SK-N-SH (cell line): ENCODE measurements around the gene SRXN1. TPM values are rescaled to one million over a fixed set of nuclear protein-coding genes. Genes with fewer than 3 reads are reported as not detected.

Source experiments
- CTCF ChIA-PET: fragments of 300-600, 350-600 bp; formaldehyde crosslinking; extraction: SDS; loops from one replicate; lab custom pipeline; 2021; lab: Yijun Ruan, JAX
- POLR2A ChIA-PET: fragments of 350-600 bp; sonication (Branson Sonifier 250); formaldehyde crosslinking; extraction: SDS; loops from one replicate; lab custom pipeline; 2020; ENCODE audit warnings: antibody characterized with exemption, inconsistent platforms; lab: Yijun Ruan, JAX
- DNase-seq: peaks from one replicate; pipeline ENCODE4 v3.0.0; 2012
- H2AFZ ChIP-seq: fragments of 200-600 bp; sonication (generic); 2 replicates; pipeline ENCODE4 v1.8.1; 2016; ENCODE audit warnings: antibody characterized with exemption, mild to moderate bottlenecking, low read depth
- H3F3A ChIP-seq: fragments of 200-600 bp; sonication (generic); replicated peaks from 2 replicates; pipeline ENCODE3; 2016; ENCODE audit warnings: antibody characterized with exemption, mild to moderate bottlenecking; ENCODE audit not compliant: insufficient read depth
- H3K27ac ChIP-seq, 2 experiments: fragments of 200-500 bp in 1 of 2; fragments of 200-600 bp in 1 of 2; sonication (Bioruptor generic) in 1 of 2; sonication (generic), shearing (Covaris generic) in 1 of 2; 2 replicates each; pipeline versions ENCODE4 v1.5.1 to v1.6.1; 2014 to 2016; ENCODE audit warnings: low read depth in 2 of 2, inconsistent platforms in 1 of 2, low read length in 1 of 2, mild to moderate bottlenecking in 1 of 2, mixed read lengths in 1 of 2
- H3K27me3 ChIP-seq: fragments of 200-600 bp; sonication (generic), shearing (Covaris generic); 2 replicates; pipeline ENCODE4 v1.6.1; 2016; ENCODE audit warnings: mixed run types; ENCODE audit not compliant: insufficient read depth
- H3K36me3 ChIP-seq, 2 experiments: fragments of 200-500 bp in 1 of 2; fragments of 200-600 bp in 1 of 2; sonication (Bioruptor generic) in 1 of 2; sonication (generic) in 1 of 2; replicated peaks in 1 of 2; 2 replicates each; pipeline versions ENCODE3 to v1.5.1; 2014 to 2016; ENCODE audit warnings: low read length in 1 of 2, mild to moderate bottlenecking in 1 of 2; ENCODE audit not compliant: insufficient read depth in 2 of 2, control insufficient read depth in 1 of 2
- H3K4me1 ChIP-seq, 2 experiments: fragments of 200-500 bp in 1 of 2; fragments of 200-600 bp in 1 of 2; sonication (Bioruptor generic) in 1 of 2; sonication (generic), shearing (Covaris generic) in 1 of 2; 2 replicates each; pipeline versions ENCODE4 v1.5.1 to v1.6.1; 2014 to 2016; ENCODE audit warnings: low read depth in 1 of 2, low read length in 1 of 2, mixed run types in 1 of 2; ENCODE audit not compliant: insufficient read depth in 2 of 2, control insufficient read depth in 1 of 2
- H3K4me2 ChIP-seq: fragments of 200-600 bp; sonication (generic), shearing (Covaris generic); 2 replicates; pipeline ENCODE4 v1.6.1; 2017; ENCODE audit warnings: mixed run types
- H3K4me3 ChIP-seq, 2 experiments: fragments of 200-500 bp in 1 of 2; fragments of 200-600 bp in 1 of 2; sonication (Bioruptor generic) in 1 of 2; sonication (generic), shearing (Covaris generic) in 1 of 2; 2 replicates each; pipeline versions ENCODE4 v1.5.1 to v1.8.1; 2014 to 2016; ENCODE audit warnings: low read depth in 2 of 2, inconsistent platforms in 1 of 2, low read length in 1 of 2, mild to moderate bottlenecking in 1 of 2, mixed read lengths in 1 of 2, moderate library complexity in 1 of 2
- H3K79me2 ChIP-seq: fragments of 200-600 bp; sonication (generic); 2 replicates; pipeline ENCODE4 v1.8.1; 2017; ENCODE audit warnings: mild to moderate bottlenecking; ENCODE audit not compliant: insufficient read depth
- H3K9ac ChIP-seq: fragments of 200-600 bp; sonication (generic); 2 replicates; pipeline ENCODE4 v1.6.1; 2017; ENCODE audit warnings: mixed run types
- H3K9me2 ChIP-seq: fragments of 200-600 bp; sonication (generic); 2 replicates; pipeline ENCODE4 v1.6.1; 2017; ENCODE audit warnings: mixed run types
- H3K9me3 ChIP-seq: fragments of 200-600 bp; sonication (generic); 2 replicates; pipeline ENCODE4 v1.6.1; 2017; ENCODE audit warnings: mixed run types, mild to moderate bottlenecking, moderate library complexity
- H4K20me1 ChIP-seq: fragments of 200-600 bp; sonication (generic); 2 replicates; pipeline ENCODE4 v1.6.1; 2017; ENCODE audit warnings: mild to moderate bottlenecking, mixed run types; ENCODE audit not compliant: insufficient read depth
- EZH2phosphoT487 ChIP-seq: fragments of 200-600 bp; sonication (generic); IDR thresholded peaks from 2 replicates; pipeline ENCODE4 v1.6.1; 2017; ENCODE audit warnings: low read depth, mixed run types, mild to moderate bottlenecking, antibody characterized with exemption, moderate library complexity, borderline replicate concordance
- FOXJ3 ChIP-seq: sonication (generic); formaldehyde crosslinking; IDR thresholded peaks from 2 replicates; pipeline ENCODE4 v1.5.1; 2020; ENCODE audit warnings: mild to moderate bottlenecking, missing genetic modification reagents
- FOXM1 ChIP-seq: IDR thresholded peaks from 2 replicates; pipeline ENCODE4 v1.4.0; 2012; ENCODE audit warnings: low read depth, mild to moderate bottlenecking
- GABPA ChIP-seq: IDR thresholded peaks from 2 replicates; pipeline ENCODE4 v1.4.0; 2012; ENCODE audit warnings: low read depth, mild to moderate bottlenecking
- JUND ChIP-seq: IDR thresholded peaks from 2 replicates; pipeline ENCODE4 v1.4.0; 2012
- MEF2A ChIP-seq: IDR thresholded peaks from 2 replicates; pipeline ENCODE4 v1.4.0; 2012; ENCODE audit warnings: low read depth, borderline replicate concordance
- NRF1 ChIP-seq: IDR thresholded peaks from 2 replicates; pipeline ENCODE4 v1.6.1; 2012; ENCODE audit warnings: low read depth, mild to moderate bottlenecking, low read length
- RFX5 ChIP-seq: IDR thresholded peaks from 2 replicates; pipeline ENCODE4 v1.6.1; 2012; ENCODE audit warnings: mild to moderate bottlenecking, improper control_type of control experiment, low read length
- RXRA ChIP-seq: IDR thresholded peaks from 2 replicates; pipeline ENCODE4 v1.4.0; 2012; ENCODE audit warnings: low read depth, mild to moderate bottlenecking, borderline replicate concordance
- TAF1 ChIP-seq: IDR thresholded peaks from 2 replicates; pipeline ENCODE4 v1.6.1; 2012; ENCODE audit warnings: low read depth, mild to moderate bottlenecking, low read length, moderate library complexity, borderline replicate concordance
- TEAD4 ChIP-seq: IDR thresholded peaks from 2 replicates; pipeline ENCODE4 v1.4.0; 2012; ENCODE audit warnings: mild to moderate bottlenecking, borderline replicate concordance; ENCODE audit not compliant: insufficient read depth
- WGBS: methylation state at CpG from one replicate; pipeline ENCODE4 v1.1.6; 2017; ENCODE audit warnings: low lambda C conversion rate; 5-methylcytosine and 5-hydroxymethylcytosine counted together
- polyA plus RNA-seq, 3 experiments: library from polyadenylated mRNA; depleted of rRNA; stranded (reverse); fragments of >200 nt; gene quantifications; 2 replicates each; pipeline ENCODE4 v1.2.3, GENCODE V29; 2012
- TF ChIP-seq, protein P1 (sequence below): fragments of 150-350 bp; IDR thresholded peaks from 2 replicates; pipeline ENCODE4 v1.6.1; 2017; ENCODE audit warnings: antibody characterized with exemption, low read length, low read depth, borderline replicate concordance
- TF ChIP-seq, protein P2 (sequence below): fragments of 150-350 bp; IDR thresholded peaks from 2 replicates; pipeline ENCODE4 v1.6.1; 2016; ENCODE audit warnings: mild to moderate bottlenecking, low read depth, low read length
- TF ChIP-seq, protein P3 (sequence below): IDR thresholded peaks from 2 replicates; pipeline ENCODE4 v1.4.0; 2012; ENCODE audit warnings: low read depth, borderline replicate concordance
- TF ChIP-seq, protein P4 (sequence below): fragments of 200-600 bp; sonication (generic); IDR thresholded peaks from 2 replicates; pipeline ENCODE4 v1.6.1; 2017; ENCODE audit warnings: antibody characterized with exemption, mild to moderate bottlenecking, moderate library complexity

Gene SRXN1
- polyA plus RNA-seq, 1 of the 3 experiments (the other 2 are of a cell fraction), result 26.2 TPM

DNA sequence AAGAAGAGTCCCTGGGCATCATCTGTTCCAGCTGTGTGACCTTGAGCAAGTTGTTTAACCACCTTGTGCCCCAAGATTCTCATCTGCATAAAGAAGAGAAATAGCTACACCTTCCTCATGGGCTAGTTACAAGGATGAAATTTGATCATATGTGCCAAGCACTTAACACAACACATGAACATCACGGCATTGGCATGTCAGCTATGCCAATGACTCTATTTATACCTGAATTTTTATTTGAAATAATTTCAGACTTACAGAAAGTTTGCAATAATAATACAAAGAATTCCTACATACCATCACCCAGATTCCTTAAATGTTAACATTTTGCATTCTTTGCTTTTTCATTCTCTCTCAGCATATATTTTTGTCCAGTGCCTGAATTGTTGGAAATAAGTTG is 21.9 kb downstream of the SRXN1 start:
- no peak overlapping the region for H3K4me2 ChIP-seq
- peaks cover 5% of the 10 kb centered on the region; the same call in 1 of the 2 replicates for H3K27me3 ChIP-seq
- H4K20me1 ChIP-seq, result no peaks in the 10 kb centered on the region
- H3K36me3 ChIP-seq, result no peaks in the 10 kb centered on the region
- 59% methylated on average over 1 of the region's 1 CpG for WGBS
- ChIA-PET CTCF (interaction anchor here (1.0 to 3.6 kb wide), 5 partner anchors 13 to 108 kb away, joined by 3 to 16 read pairs (median 3); no protein-coding TSS in a partner anchor), POLR2A (no interaction called here)
- DNase-seq, result no peak
- no peaks in the 10 kb centered on the region for H3K9me3 ChIP-seq
- H3K9ac ChIP-seq, result no peak overlapping the region
- no peaks in the 10 kb centered on the region for H3F3A ChIP-seq
- no peaks in the 10 kb centered on the region for H3K79me2 ChIP-seq
- no peak overlapping the region for H3K4me3 ChIP-seq
- TF ChIP-seq FOXM1 (no peak), TEAD4 (no peak), RFX5 (no peak), MEF2A (no peak), RXRA (no peak), FOXJ3 (no peak), GABPA (no peak), TAF1 (no peak), NRF1 (no peak), EZH2phosphoT487 (no peak), JUND (no peak)
- TF ChIP-seq, protein P1, sequence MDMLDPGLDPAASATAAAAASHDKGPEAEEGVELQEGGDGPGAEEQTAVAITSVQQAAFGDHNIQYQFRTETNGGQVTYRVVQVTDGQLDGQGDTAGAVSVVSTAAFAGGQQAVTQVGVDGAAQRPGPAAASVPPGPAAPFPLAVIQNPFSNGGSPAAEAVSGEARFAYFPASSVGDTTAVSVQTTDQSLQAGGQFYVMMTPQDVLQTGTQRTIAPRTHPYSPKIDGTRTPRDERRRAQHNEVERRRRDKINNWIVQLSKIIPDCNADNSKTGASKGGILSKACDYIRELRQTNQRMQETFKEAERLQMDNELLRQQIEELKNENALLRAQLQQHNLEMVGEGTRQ, result no peak
- TF ChIP-seq, protein P2, sequence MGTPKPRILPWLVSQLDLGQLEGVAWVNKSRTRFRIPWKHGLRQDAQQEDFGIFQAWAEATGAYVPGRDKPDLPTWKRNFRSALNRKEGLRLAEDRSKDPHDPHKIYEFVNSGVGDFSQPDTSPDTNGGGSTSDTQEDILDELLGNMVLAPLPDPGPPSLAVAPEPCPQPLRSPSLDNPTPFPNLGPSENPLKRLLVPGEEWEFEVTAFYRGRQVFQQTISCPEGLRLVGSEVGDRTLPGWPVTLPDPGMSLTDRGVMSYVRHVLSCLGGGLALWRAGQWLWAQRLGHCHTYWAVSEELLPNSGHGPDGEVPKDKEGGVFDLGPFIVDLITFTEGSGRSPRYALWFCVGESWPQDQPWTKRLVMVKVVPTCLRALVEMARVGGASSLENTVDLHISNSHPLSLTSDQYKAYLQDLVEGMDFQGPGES, result no peak
- TF ChIP-seq, protein P3, sequence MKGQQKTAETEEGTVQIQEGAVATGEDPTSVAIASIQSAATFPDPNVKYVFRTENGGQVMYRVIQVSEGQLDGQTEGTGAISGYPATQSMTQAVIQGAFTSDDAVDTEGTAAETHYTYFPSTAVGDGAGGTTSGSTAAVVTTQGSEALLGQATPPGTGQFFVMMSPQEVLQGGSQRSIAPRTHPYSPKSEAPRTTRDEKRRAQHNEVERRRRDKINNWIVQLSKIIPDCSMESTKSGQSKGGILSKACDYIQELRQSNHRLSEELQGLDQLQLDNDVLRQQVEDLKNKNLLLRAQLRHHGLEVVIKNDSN, result no peak
- TF ChIP-seq, protein P4, sequence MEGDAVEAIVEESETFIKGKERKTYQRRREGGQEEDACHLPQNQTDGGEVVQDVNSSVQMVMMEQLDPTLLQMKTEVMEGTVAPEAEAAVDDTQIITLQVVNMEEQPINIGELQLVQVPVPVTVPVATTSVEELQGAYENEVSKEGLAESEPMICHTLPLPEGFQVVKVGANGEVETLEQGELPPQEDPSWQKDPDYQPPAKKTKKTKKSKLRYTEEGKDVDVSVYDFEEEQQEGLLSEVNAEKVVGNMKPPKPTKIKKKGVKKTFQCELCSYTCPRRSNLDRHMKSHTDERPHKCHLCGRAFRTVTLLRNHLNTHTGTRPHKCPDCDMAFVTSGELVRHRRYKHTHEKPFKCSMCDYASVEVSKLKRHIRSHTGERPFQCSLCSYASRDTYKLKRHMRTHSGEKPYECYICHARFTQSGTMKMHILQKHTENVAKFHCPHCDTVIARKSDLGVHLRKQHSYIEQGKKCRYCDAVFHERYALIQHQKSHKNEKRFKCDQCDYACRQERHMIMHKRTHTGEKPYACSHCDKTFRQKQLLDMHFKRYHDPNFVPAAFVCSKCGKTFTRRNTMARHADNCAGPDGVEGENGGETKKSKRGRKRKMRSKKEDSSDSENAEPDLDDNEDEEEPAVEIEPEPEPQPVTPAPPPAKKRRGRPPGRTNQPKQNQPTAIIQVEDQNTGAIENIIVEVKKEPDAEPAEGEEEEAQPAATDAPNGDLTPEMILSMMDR, result no peak
- H2AFZ ChIP-seq, result no peak overlapping the region
- H3K9me2 ChIP-seq, result no peaks in the 10 kb centered on the region
- no peak overlapping the region for H3K27ac ChIP-seq
- peaks cover 0 to 7% of the 10 kb centered on the region in 2 experiments; a peak in 1 of 4 replicates for H3K4me1 ChIP-seq
